DOHH2 (cell line): ENCODE measurements around the gene DYNC1I2.

ENCODE experiments used
- H3F3A ChIP-seq: fragments of 200-600 bp; sonication (generic), shearing (Covaris generic); 2 replicates; pipeline ENCODE4 v1.6.0; 2016; ENCODE audit warnings: antibody characterized with exemption, mild to moderate bottlenecking; ENCODE audit not compliant: control insufficient read depth, insufficient read depth
- H3K27ac ChIP-seq: fragments of 200-600 bp; sonication (generic); 2 replicates; pipeline ENCODE4 v1.5.1; 2014; ENCODE audit warnings: low read depth, mild to moderate bottlenecking, low read length, moderate library complexity
- H3K27me3 ChIP-seq: fragments of 200-600 bp; sonication (generic); 2 replicates; pipeline ENCODE4 v1.6.1; 2014; ENCODE audit warnings: mild to moderate bottlenecking, low read length, mixed read lengths; ENCODE audit not compliant: control insufficient read depth
- H3K36me3 ChIP-seq: fragments of 200-600 bp; sonication (generic); 2 replicates; pipeline ENCODE4 v1.6.1; 2014; ENCODE audit warnings: mild to moderate bottlenecking, low read length, moderate library complexity, mixed read lengths; ENCODE audit not compliant: control insufficient read depth
- H3K4me1 ChIP-seq: fragments of 200-600 bp; sonication (generic); 2 replicates; pipeline ENCODE4 v1.6.1; 2014; ENCODE audit warnings: mild to moderate bottlenecking, low read length, mixed read lengths; ENCODE audit not compliant: control insufficient read depth
- H3K4me2 ChIP-seq: fragments of 200-600 bp; sonication (generic); 2 replicates; pipeline ENCODE4 v1.6.0; 2014; ENCODE audit warnings: mild to moderate bottlenecking, low read length, moderate library complexity
- H3K4me3 ChIP-seq: fragments of 200-600 bp; sonication (generic); 2 replicates; pipeline ENCODE4 v1.5.1; 2014; ENCODE audit warnings: mild to moderate bottlenecking, low read length, mixed read lengths
- H3K79me2 ChIP-seq: fragments of 200-600 bp; sonication (generic); 2 replicates; pipeline ENCODE4 v1.6.1; 2014; ENCODE audit warnings: mild to moderate bottlenecking, low read length, mixed read lengths; ENCODE audit not compliant: control insufficient read depth
- H3K9me2 ChIP-seq: fragments of 200-600 bp; sonication (generic); replicated peaks from 2 replicates; pipeline ENCODE4 v1.6.1; 2014; ENCODE audit warnings: mild to moderate bottlenecking, low read length, mixed read lengths; ENCODE audit not compliant: control insufficient read depth
- H3K9me3 ChIP-seq: fragments of 200-600 bp; sonication (generic); 2 replicates; pipeline ENCODE4 v1.6.1; 2014; ENCODE audit warnings: antibody characterized with exemption, low read length, mixed read lengths; ENCODE audit not compliant: control insufficient read depth, insufficient read depth
- H4K20me1 ChIP-seq: fragments of 200-600 bp; sonication (generic); 2 replicates; pipeline ENCODE4 v1.6.0; 2014; ENCODE audit warnings: low read depth, mild to moderate bottlenecking, antibody characterized with exemption, low read length, moderate library complexity; ENCODE audit not compliant: control insufficient read depth, insufficient read depth
- CTCF ChIP-seq: fragments of 200-600 bp; sonication (generic); IDR thresholded peaks from one replicate; pipeline ENCODE4 v1.5.1; 2014; ENCODE audit warnings: antibody characterized with exemption, mild to moderate bottlenecking, low read depth, low read length; ENCODE audit not compliant: poor library complexity, severe bottlenecking
- EZH2phosphoT487 ChIP-seq: fragments of 200-600 bp; sonication (generic); IDR thresholded peaks from 2 replicates; pipeline ENCODE4 v1.6.1; 2017; ENCODE audit warnings: borderline replicate concordance, mild to moderate bottlenecking, antibody characterized with exemption, low read length, moderate library complexity, mixed read lengths

DYNC1I2 gene

GRCh38 chr2:171711351-171711750 is 24.1 kb downstream of the DYNC1I2 start:
- Histone ChIP-seq H3K27ac (no peak overlapping the region), H3K4me1 (peaks cover 2% of the 10 kb centered on the region), H3K9me2 (no peaks in the 10 kb centered on the region), H3K36me3 (peaks cover 2% of the 10 kb centered on the region; the same call in 1 of the 2 replicates), H3K79me2 (no peaks in the 10 kb centered on the region), H3K4me2 (no peak overlapping the region), H3K4me3 (no peak overlapping the region), H3K27me3 (no peaks in the 10 kb centered on the region), H4K20me1 (no peaks in the 10 kb centered on the region), H3F3A (no peaks in the 10 kb centered on the region), H3K9me3 (no peaks in the 10 kb centered on the region)
- TF ChIP-seq EZH2phosphoT487 (no peak), CTCF (no peak)

GRCh38 chr2:171712051-171712450 is 24.8 kb downstream of the DYNC1I2 start:
- Histone ChIP-seq H3K9me3 (no peaks in the 10 kb centered on the region), H3K4me1 (no peaks in the 10 kb centered on the region), H4K20me1 (no peaks in the 10 kb centered on the region), H3K9me2 (no peaks in the 10 kb centered on the region), H3K4me3 (no peak overlapping the region), H3F3A (no peaks in the 10 kb centered on the region), H3K27ac (no peak overlapping the region), H3K79me2 (no peaks in the 10 kb centered on the region), H3K4me2 (no peak overlapping the region), H3K27me3 (no peaks in the 10 kb centered on the region), H3K36me3 (peaks cover 2% of the 10 kb centered on the region; the same call in 1 of the 2 replicates)
- TF ChIP-seq EZH2phosphoT487 (no peak), CTCF (no peak)

- H3K4me2 ChIP-seq: no peak overlapping the region
- no peaks in the 10 kb centered on the region for H3K79me2 ChIP-seq
These were observed 31.5 kb downstream of the DYNC1I2 start for GRCh38 chr2:171718720-171719119.

More at GRCh38 chr2:171718720-171719119, 31.5 kb downstream of the DYNC1I2 start:
- Histone ChIP-seq H3K4me3 (no peak overlapping the region), H3K9me3 (no peaks in the 10 kb centered on the region), H3K27me3 (no peaks in the 10 kb centered on the region), H3F3A (no peaks in the 10 kb centered on the region), H3K27ac (no peak overlapping the region), H3K4me1 (no peaks in the 10 kb centered on the region), H3K36me3 (peaks cover 8% of the 10 kb centered on the region), H4K20me1 (no peaks in the 10 kb centered on the region), H3K9me2 (no peaks in the 10 kb centered on the region)
- TF ChIP-seq CTCF: no peak
- no peak for TF ChIP-seq EZH2phosphoT487
